ENCODE measurements around the gene KCNN4. TPM values are rescaled to one million over a fixed set of nuclear protein-coding genes. Genes with fewer than 3 reads are reported as not detected.

The KCNN4 gene
- total RNA-seq, 1 experiment from 2014 or later, result 0.62 TPM

GRCh38 chr19:43731346-43731745, 49.4 kb downstream of the KCNN4 start:
- Histone ChIP-seq H3K36me3 (replicated peaks; ENCODE audit: control insufficient read depth, insufficient read depth, low read length) (peaks cover 13% of the 10 kb centered on the region), H3K27me3 (ENCODE audit: control insufficient read depth, insufficient read depth, low read length) (no peaks in the 10 kb centered on the region), H3K4me3 (ENCODE audit: insufficient read depth, low read depth, low read length) (no peak overlapping the region)
- no peak for DNase-seq

- H3K36me3 ChIP-seq (replicated peaks; ENCODE audit: control insufficient read depth, insufficient read depth, low read length), result peaks cover 12% of the 10 kb centered on the region
- H3K27me3 ChIP-seq (ENCODE audit: control insufficient read depth, insufficient read depth, low read length), result no peaks in the 10 kb centered on the region
- H3K4me3 ChIP-seq (ENCODE audit: insufficient read depth, low read depth, low read length), result no peak overlapping the region
- DNase-seq, result no peak
Measured at GRCh38 chr19:43729919-43730318, 50.9 kb downstream of the KCNN4 start.

DNA sequence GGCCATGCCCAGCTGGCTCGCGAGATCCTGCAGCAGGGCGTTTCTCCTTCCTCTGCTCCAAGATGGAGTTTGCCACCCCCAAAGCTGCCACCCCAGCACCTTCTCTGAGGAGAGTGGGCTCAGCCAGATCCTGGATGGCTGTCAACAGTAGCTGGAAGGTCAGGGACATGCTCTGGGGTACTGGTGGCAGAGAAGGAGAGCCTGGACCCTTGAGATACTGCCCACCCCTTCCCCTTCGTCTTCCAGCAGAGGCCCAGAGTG, 53.2 kb downstream of the KCNN4 start:
- Histone ChIP-seq H3K27me3 (ENCODE audit: control insufficient read depth, insufficient read depth, low read length) (no peaks in the 10 kb centered on the region), H3K4me3 (ENCODE audit: insufficient read depth, low read depth, low read length) (no peak overlapping the region), H3K36me3 (replicated peaks; ENCODE audit: control insufficient read depth, insufficient read depth, low read length) (peaks cover 6% of the 10 kb centered on the region)
- DNase-seq, result no peak

- no peaks in the 10 kb centered on the region for H3K27me3 ChIP-seq (ENCODE audit: control insufficient read depth, insufficient read depth, low read length)
- DNase-seq, result no peak
- no peak overlapping the region for H3K4me3 ChIP-seq (ENCODE audit: insufficient read depth, low read depth, low read length)
- peaks cover 6% of the 10 kb centered on the region for H3K36me3 ChIP-seq (replicated peaks; ENCODE audit: control insufficient read depth, insufficient read depth, low read length)
Measured at GRCh38 chr19:43726736-43727592, 53.8 kb downstream of the KCNN4 start.

- no peaks in the 10 kb centered on the region for H3K27me3 ChIP-seq (ENCODE audit: control insufficient read depth, insufficient read depth, low read length)
- no peak overlapping the region for H3K4me3 ChIP-seq (ENCODE audit: insufficient read depth, low read depth, low read length)
- DNase-seq, result no peak
- H3K36me3 ChIP-seq (replicated peaks; ENCODE audit: control insufficient read depth, insufficient read depth, low read length), result peaks cover 1% of the 10 kb centered on the region; the same call in 1 of the 2 replicates
Measured at GRCh38 chr19:43725468-43725867, 55.3 kb downstream of the KCNN4 start.

GRCh38 chr19:43724896-43725295, 55.9 kb downstream of the KCNN4 start:
- DNase-seq, result no peak
- Histone ChIP-seq H3K36me3 (replicated peaks; ENCODE audit: control insufficient read depth, insufficient read depth, low read length) (peaks cover 1% of the 10 kb centered on the region; the same call in 1 of the 2 replicates), H3K27me3 (ENCODE audit: control insufficient read depth, insufficient read depth, low read length) (no peaks in the 10 kb centered on the region), H3K4me3 (ENCODE audit: insufficient read depth, low read depth, low read length) (no peak overlapping the region)

DNA sequence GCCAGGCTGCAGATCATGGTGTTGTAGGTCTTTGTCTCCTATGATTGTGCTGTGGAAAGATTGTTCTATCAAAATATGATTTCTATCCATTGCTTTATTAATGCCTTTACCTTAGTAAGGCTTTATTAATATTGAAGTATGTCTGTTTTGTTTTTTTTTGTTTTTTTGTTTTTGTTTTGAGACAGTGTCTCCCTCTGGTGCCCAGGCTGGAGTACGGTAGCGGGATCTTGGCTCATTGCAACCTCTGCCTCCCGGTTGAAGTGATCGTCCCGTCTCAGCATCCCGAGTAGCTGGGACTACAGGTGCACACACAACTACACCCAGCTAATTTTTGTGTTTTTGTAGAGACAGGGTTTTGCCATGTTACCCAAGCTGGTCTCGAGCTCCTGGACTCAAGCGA, 57.2 kb downstream of the KCNN4 start:
- peaks cover under 1% of the 10 kb centered on the region; the same call in 1 of the 2 replicates for H3K36me3 ChIP-seq (replicated peaks; ENCODE audit: control insufficient read depth, insufficient read depth, low read length)
- H3K4me3 ChIP-seq (ENCODE audit: insufficient read depth, low read depth, low read length), result no peak overlapping the region
- DNase-seq, result no peak
- H3K27me3 ChIP-seq (ENCODE audit: control insufficient read depth, insufficient read depth, low read length), result no peaks in the 10 kb centered on the region

DNA sequence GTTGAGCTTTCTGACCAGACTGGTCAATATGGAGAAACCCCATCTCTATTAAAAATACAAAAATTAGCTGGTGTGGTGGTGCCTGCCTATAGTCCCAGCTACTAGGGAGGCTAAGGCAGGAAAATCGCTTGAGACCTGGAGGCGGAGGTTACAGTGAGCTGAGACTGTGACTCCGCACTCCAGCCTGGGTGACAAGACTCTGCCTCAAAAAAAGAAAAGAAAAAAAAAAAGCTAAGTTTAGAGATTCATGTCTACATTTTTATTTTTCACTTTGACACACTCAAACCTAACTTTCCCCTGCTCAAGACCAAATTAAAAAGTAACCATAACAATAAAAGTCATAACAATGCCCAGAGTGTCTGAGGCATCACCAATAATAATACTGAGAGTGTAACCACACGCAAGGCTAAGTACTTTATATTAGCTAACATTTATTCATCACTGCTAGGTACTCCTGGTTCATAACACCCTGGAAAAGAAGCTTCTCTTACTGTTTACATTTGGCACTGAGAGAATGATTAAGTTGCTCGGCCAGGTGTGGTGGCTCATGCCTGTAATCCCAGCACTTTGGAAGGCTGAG, 59.2 kb downstream of the KCNN4 start:
- H3K27me3 ChIP-seq (ENCODE audit: control insufficient read depth, insufficient read depth, low read length), result no peaks in the 10 kb centered on the region
- no peaks in the 10 kb centered on the region for H3K36me3 ChIP-seq (replicated peaks; ENCODE audit: control insufficient read depth, insufficient read depth, low read length)
- DNase-seq, result no peak
- H3K4me3 ChIP-seq (ENCODE audit: insufficient read depth, low read depth, low read length), result no peak overlapping the region

GRCh38 chr19:43720936-43721335, 59.8 kb downstream of the KCNN4 start:
- H3K4me3 ChIP-seq (ENCODE audit: insufficient read depth, low read depth, low read length), result no peak overlapping the region
- DNase-seq, result peak; percentile 42
- no peaks in the 10 kb centered on the region for H3K36me3 ChIP-seq (replicated peaks; ENCODE audit: control insufficient read depth, insufficient read depth, low read length)
- no peaks in the 10 kb centered on the region for H3K27me3 ChIP-seq (ENCODE audit: control insufficient read depth, insufficient read depth, low read length)

- no peak for DNase-seq
- no peaks in the 10 kb centered on the region for H3K36me3 ChIP-seq (replicated peaks; ENCODE audit: control insufficient read depth, insufficient read depth, low read length)
- H3K4me3 ChIP-seq (ENCODE audit: insufficient read depth, low read depth, low read length), result no peak overlapping the region
- no peaks in the 10 kb centered on the region for H3K27me3 ChIP-seq (ENCODE audit: control insufficient read depth, insufficient read depth, low read length)
Measured at GRCh38 chr19:43719918-43720317, 60.9 kb downstream of the KCNN4 start.

DNA sequence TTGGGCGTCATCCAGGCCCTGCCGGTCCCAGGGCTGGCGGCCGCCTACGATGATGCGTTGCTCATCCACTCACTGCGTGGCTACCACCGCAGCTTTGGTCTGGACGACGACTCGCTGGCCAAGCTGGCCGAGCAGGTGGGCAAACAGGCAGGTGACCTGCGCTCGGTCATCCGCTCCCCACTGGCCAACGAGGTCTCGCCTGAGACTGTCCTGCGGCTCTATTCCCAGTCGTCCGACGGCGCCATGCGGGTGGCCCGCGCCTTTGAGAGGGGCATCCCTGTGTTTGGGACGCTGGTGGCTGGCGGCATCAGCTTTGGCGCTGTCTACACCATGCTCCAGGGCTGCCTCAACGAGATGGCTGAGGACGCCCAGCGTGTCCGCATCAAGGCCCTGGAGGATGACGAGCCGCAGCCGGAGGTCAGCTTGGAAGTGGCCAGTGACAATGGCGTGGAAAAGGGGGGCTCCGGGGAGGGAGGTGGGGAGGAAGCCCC, 61.4 kb downstream of the KCNN4 start:
- DNase-seq, result no peak
- Histone ChIP-seq H3K4me3 (ENCODE audit: insufficient read depth, low read depth, low read length) (no peak overlapping the region), H3K27me3 (ENCODE audit: control insufficient read depth, insufficient read depth, low read length) (no peaks in the 10 kb centered on the region), H3K36me3 (replicated peaks; ENCODE audit: control insufficient read depth, insufficient read depth, low read length) (no peaks in the 10 kb centered on the region)

- Histone ChIP-seq H3K27me3 (ENCODE audit: control insufficient read depth, insufficient read depth, low read length) (no peaks in the 10 kb centered on the region), H3K4me3 (ENCODE audit: insufficient read depth, low read depth, low read length) (no peak overlapping the region), H3K36me3 (replicated peaks; ENCODE audit: control insufficient read depth, insufficient read depth, low read length) (no peaks in the 10 kb centered on the region)
- DNase-seq, result no peak
Measured at GRCh38 chr19:43718627-43719377, 62.0 kb downstream of the KCNN4 start.
